Measurements from ENCODE around the gene TBCCD1.

TBCCD1 gene

DNA sequence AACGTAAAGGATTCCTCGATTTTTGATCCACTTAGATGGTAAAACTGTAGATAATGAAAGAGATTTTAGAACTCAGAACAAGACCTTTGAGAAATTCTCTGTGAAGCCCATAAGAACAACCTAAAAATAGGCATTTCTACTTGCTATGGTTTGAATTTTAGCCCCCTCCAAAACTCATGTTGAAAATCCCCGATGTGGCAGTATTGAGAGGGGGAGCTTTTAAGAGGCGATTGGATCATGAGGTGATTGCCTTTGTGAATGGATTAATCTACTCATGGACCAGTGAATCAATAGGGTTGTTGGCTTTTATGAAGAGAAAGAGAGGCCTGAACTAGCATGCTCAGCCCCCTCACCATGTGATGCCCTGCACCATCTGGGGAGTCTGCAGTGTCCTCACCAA, 25.5 kb upstream of the TBCCD1 start:
- no peaks in the 10 kb centered on the region for H3K27me3 ChIP-seq (ENCODE audit: control insufficient read depth in 3 of 3, insufficient read depth in 3 of 3, low read depth in 1 of 3, low read length in 3 of 3)
- no peak overlapping the region for H3K4me2 ChIP-seq (ENCODE audit: insufficient read depth, low read length, poor library complexity, severe bottlenecking)
- no peak overlapping the region for H2AFZ ChIP-seq (ENCODE audit: low read length)
- no peak overlapping the region for H3K23ac ChIP-seq (ENCODE audit: low read depth, low read length, poor library complexity)
- no peak overlapping the region for H2BK15ac ChIP-seq (ENCODE audit: low read length)
- H2BK120ac ChIP-seq (ENCODE audit: low read depth, low read length) = no peak overlapping the region
- no peak overlapping the region for H3K27ac ChIP-seq (replicated peaks; ENCODE audit: low read length)
- DNase-seq (ENCODE audit: low spot score) = no peak
- H3K79me1 ChIP-seq (ENCODE audit: low read depth, low read length) = no peaks in the 10 kb centered on the region
- no peak overlapping the region for H4K8ac ChIP-seq (ENCODE audit: low read depth, low read length)
- no peak overlapping the region for H2BK12ac ChIP-seq (ENCODE audit: low read length)
- no peak overlapping the region for H3K14ac ChIP-seq (ENCODE audit: low read length)
- no peak overlapping the region for H2BK5ac ChIP-seq (ENCODE audit: low read length)
- no CpG with 5 or more reads among the region's 4 CpGs for WGBS, 2 donors (ENCODE audit: extremely low coverage in 2 of 2, insufficient read length in 2 of 2, insufficient replicate concordance in 1 of 2)
- no peak overlapping the region for H3K9ac ChIP-seq (ENCODE audit: low read depth, low read length, poor library complexity)
- no peaks in the 10 kb centered on the region for H3K9me3 ChIP-seq (replicated peaks in 1 of 2; ENCODE audit: control insufficient read depth in 2 of 2, insufficient read depth in 1 of 2, low read depth in 1 of 2, low read length in 2 of 2)
- no peak overlapping the region for H3K18ac ChIP-seq (ENCODE audit: low read length)
- no peaks in the 10 kb centered on the region for H3K36me3 ChIP-seq (replicated peaks in 1 of 2; ENCODE audit: control insufficient read depth in 2 of 2, insufficient read depth in 2 of 2, low read length in 2 of 2)
- H2AK5ac ChIP-seq (ENCODE audit: low read depth, low read length) = no peak overlapping the region
- H3K4me1 ChIP-seq (ENCODE audit: control insufficient read depth in 2 of 2, insufficient read depth in 1 of 2, low read depth in 1 of 2, low read length in 2 of 2) = peaks cover 0 to 3% of the 10 kb centered on the region in 2 donors
- no peak overlapping the region for H3K4ac ChIP-seq (ENCODE audit: low read length)
- H4K91ac ChIP-seq (ENCODE audit: low read depth, low read length, poor library complexity) = no peak overlapping the region
- no peak overlapping the region for H3K4me3 ChIP-seq (ENCODE audit: low read length in 2 of 2)

GRCh38 chr3:186590580-186591295, 23.6 kb upstream of the TBCCD1 start:
- WGBS, 2 donors (ENCODE audit: extremely low coverage in 2 of 2, insufficient read length in 2 of 2, insufficient replicate concordance in 1 of 2) = no CpG with 5 or more reads among the region's 7 CpGs
- Histone ChIP-seq H4K8ac (ENCODE audit: low read depth, low read length) (no peak overlapping the region), H3K18ac (ENCODE audit: low read length) (no peak overlapping the region), H3K4me1 (ENCODE audit: control insufficient read depth in 2 of 2, insufficient read depth in 1 of 2, low read depth in 1 of 2, low read length in 2 of 2) (no peaks in the 10 kb centered on the region), H3K79me1 (ENCODE audit: low read depth, low read length) (no peaks in the 10 kb centered on the region), H3K9ac (ENCODE audit: low read depth, low read length, poor library complexity) (no peak overlapping the region), H2AFZ (ENCODE audit: low read length) (no peak overlapping the region), H2AK5ac (ENCODE audit: low read depth, low read length) (no peak overlapping the region), H3K4ac (ENCODE audit: low read length) (no peak overlapping the region), H3K27me3 (ENCODE audit: control insufficient read depth in 3 of 3, insufficient read depth in 3 of 3, low read depth in 1 of 3, low read length in 3 of 3) (no peaks in the 10 kb centered on the region), H2BK15ac (ENCODE audit: low read length) (no peak overlapping the region), H3K14ac (ENCODE audit: low read length) (no peak overlapping the region), H3K4me2 (ENCODE audit: insufficient read depth, low read length, poor library complexity, severe bottlenecking) (no peak overlapping the region), H3K9me3 (replicated peaks in 1 of 2; ENCODE audit: control insufficient read depth in 2 of 2, insufficient read depth in 1 of 2, low read depth in 1 of 2, low read length in 2 of 2) (no peaks in the 10 kb centered on the region), H3K36me3 (replicated peaks in 1 of 2; ENCODE audit: control insufficient read depth in 2 of 2, insufficient read depth in 2 of 2, low read length in 2 of 2) (peaks cover 2 to 5% of the 10 kb centered on the region in 2 donors), H3K23ac (ENCODE audit: low read depth, low read length, poor library complexity) (no peak overlapping the region), H2BK120ac (ENCODE audit: low read depth, low read length) (no peak overlapping the region), H3K27ac (replicated peaks; ENCODE audit: low read length) (no peak overlapping the region), H2BK12ac (ENCODE audit: low read length) (no peak overlapping the region), H3K4me3 (ENCODE audit: low read length in 2 of 2) (no peak overlapping the region), H4K91ac (ENCODE audit: low read depth, low read length, poor library complexity) (no peak overlapping the region), H2BK5ac (ENCODE audit: low read length) (no peak overlapping the region)
- DNase-seq (ENCODE audit: low spot score) = no peak

- Histone ChIP-seq H3K79me1 (ENCODE audit: low read depth, low read length) (no peaks in the 10 kb centered on the region), H2BK12ac (ENCODE audit: low read length) (no peak overlapping the region), H3K36me3 (replicated peaks in 1 of 2; ENCODE audit: control insufficient read depth in 2 of 2, insufficient read depth in 2 of 2, low read length in 2 of 2) (peaks cover 2 to 13% of the 10 kb centered on the region in 2 donors), H3K14ac (ENCODE audit: low read length) (no peak overlapping the region), H3K9me3 (replicated peaks in 1 of 2; ENCODE audit: control insufficient read depth in 2 of 2, insufficient read depth in 1 of 2, low read depth in 1 of 2, low read length in 2 of 2) (no peaks in the 10 kb centered on the region), H3K18ac (ENCODE audit: low read length) (no peak overlapping the region), H2AFZ (ENCODE audit: low read length) (no peak overlapping the region), H3K4me3 (ENCODE audit: low read length in 2 of 2) (no peak overlapping the region), H2BK120ac (ENCODE audit: low read depth, low read length) (no peak overlapping the region), H2AK5ac (ENCODE audit: low read depth, low read length) (no peak overlapping the region), H3K23ac (ENCODE audit: low read depth, low read length, poor library complexity) (no peak overlapping the region), H3K27me3 (ENCODE audit: control insufficient read depth in 3 of 3, insufficient read depth in 3 of 3, low read depth in 1 of 3, low read length in 3 of 3) (no peaks in the 10 kb centered on the region), H2BK5ac (ENCODE audit: low read length) (no peak overlapping the region), H3K9ac (ENCODE audit: low read depth, low read length, poor library complexity) (no peak overlapping the region), H3K4me1 (ENCODE audit: control insufficient read depth in 2 of 2, insufficient read depth in 1 of 2, low read depth in 1 of 2, low read length in 2 of 2) (no peaks in the 10 kb centered on the region), H3K27ac (replicated peaks; ENCODE audit: low read length) (no peak overlapping the region), H2BK15ac (ENCODE audit: low read length) (no peak overlapping the region), H4K91ac (ENCODE audit: low read depth, low read length, poor library complexity) (no peak overlapping the region), H3K4me2 (ENCODE audit: insufficient read depth, low read length, poor library complexity, severe bottlenecking) (no peak overlapping the region), H4K8ac (ENCODE audit: low read depth, low read length) (no peak overlapping the region), H3K4ac (ENCODE audit: low read length) (no peak overlapping the region)
- no CpG with 5 or more reads among the region's 5 CpGs for WGBS, 2 donors (ENCODE audit: extremely low coverage in 2 of 2, insufficient read length in 2 of 2, insufficient replicate concordance in 1 of 2)
- DNase-seq (ENCODE audit: low spot score) = no peak
Observed at GRCh38 chr3:186589856-186590579, 22.9 kb upstream of the TBCCD1 start.

- Histone ChIP-seq H3K4me1 (ENCODE audit: control insufficient read depth in 2 of 2, insufficient read depth in 1 of 2, low read depth in 1 of 2, low read length in 2 of 2) (no peaks in the 10 kb centered on the region), H3K4me3 (ENCODE audit: low read length in 2 of 2) (no peak overlapping the region)
- WGBS, 2 donors (ENCODE audit: extremely low coverage in 2 of 2, insufficient read length in 2 of 2, insufficient replicate concordance in 1 of 2) = no CpG with 5 or more reads among the region's 3 CpGs
Observed at GRCh38 chr3:186589121-186589520, 22.0 kb upstream of the TBCCD1 start.

More at GRCh38 chr3:186589121-186589520, 22.0 kb upstream of the TBCCD1 start:
- Histone ChIP-seq H3K27ac (replicated peaks; ENCODE audit: low read length) (no peak overlapping the region), H2AK5ac (ENCODE audit: low read depth, low read length) (no peak overlapping the region), H3K79me1 (ENCODE audit: low read depth, low read length) (no peaks in the 10 kb centered on the region), H3K36me3 (replicated peaks in 1 of 2; ENCODE audit: control insufficient read depth in 2 of 2, insufficient read depth in 2 of 2, low read length in 2 of 2) (peaks cover 5 to 22% of the 10 kb centered on the region in 2 donors), H3K4me2 (ENCODE audit: insufficient read depth, low read length, poor library complexity, severe bottlenecking) (no peak overlapping the region), H3K18ac (ENCODE audit: low read length) (no peak overlapping the region), H2BK15ac (ENCODE audit: low read length) (no peak overlapping the region), H2BK5ac (ENCODE audit: low read length) (no peak overlapping the region), H3K4ac (ENCODE audit: low read length) (no peak overlapping the region), H3K23ac (ENCODE audit: low read depth, low read length, poor library complexity) (no peak overlapping the region), H3K9me3 (replicated peaks in 1 of 2; ENCODE audit: control insufficient read depth in 2 of 2, insufficient read depth in 1 of 2, low read depth in 1 of 2, low read length in 2 of 2) (no peaks in the 10 kb centered on the region), H3K27me3 (ENCODE audit: control insufficient read depth in 3 of 3, insufficient read depth in 3 of 3, low read depth in 1 of 3, low read length in 3 of 3) (no peaks in the 10 kb centered on the region), H2BK120ac (ENCODE audit: low read depth, low read length) (no peak overlapping the region), H3K9ac (ENCODE audit: low read depth, low read length, poor library complexity) (no peak overlapping the region), H3K14ac (ENCODE audit: low read length) (no peak overlapping the region), H2BK12ac (ENCODE audit: low read length) (no peak overlapping the region), H4K91ac (ENCODE audit: low read depth, low read length, poor library complexity) (no peak overlapping the region), H2AFZ (ENCODE audit: low read length) (no peak overlapping the region), H4K8ac (ENCODE audit: low read depth, low read length) (no peak overlapping the region)
- DNase-seq (ENCODE audit: low spot score) = no peak

All from neuronal stem cell (in vitro differentiated cells).